ENCODE results near the gene PGP. TPM values are rescaled to one million over a fixed set of nuclear protein-coding genes. Genes with fewer than 3 reads are reported as not detected.
A peak's percentile ranks its signal among the peaks of the same experiment; 100 is the strongest.

The PGP gene
- polyA plus RNA-seq, 2 of the 4 experiments (the other 2 are of a cell fraction): 13.9 to 33.7 TPM

- H3K4me2 ChIP-seq: peak overlapping the region; percentile 50; the same call in 2 of the 3 replicates
These were observed 12.3 kb upstream of the PGP start for GRCh38 chr16:2226918-2227317.

GRCh38 chr16:2226245-2226793 lies 11.7 kb upstream of the PGP start:
- CTCF ChIA-PET: interaction anchor here (0.7 to 3.8 kb wide), 6 partner anchors 14 to 275 kb away, joined by 3 to 20 read pairs (median 4); partner anchors contain the start of gene ECI1
- Histone ChIP-seq H3K4me3 (no peak overlapping the region), H3K27ac (peak overlapping the region in 1 of 2 experiments; percentile 49; a peak in 3 of 6 replicates), H3K4me2 (peak overlapping the region; percentile 50), H3K9me3 (no peaks in the 10 kb centered on the region), H3K4me1 (peaks cover 25% of the 10 kb centered on the region)
- 34% methylated on average over 9 of the region's 9 CpGs for WGBS (ENCODE audit: missing lambda C conversion rate)
- FAIRE-seq: no peak
- DNase-seq (ENCODE audit: low read depth in 1 of 2, low spot score in 1 of 2): no peak
- ATAC-seq: no peak
- POLR2A ChIA-PET: interaction anchor here (0.5 to 1.1 kb wide), 3 partner anchors 11 to 71 kb away, joined by 3 to 5 read pairs (median 3); partner anchors contain the start of gene TRAF7
- TF ChIP-seq CTCF (IDR thresholded peaks at IDR 0.05) (no peak), MYC (IDR thresholded peaks at IDR 0.05; ENCODE audit: borderline replicate concordance, low read length) (no peak), HES2 (IDR thresholded peaks at IDR 0.05) (no peak), ATOH8 (CRISPR knock-in tag; IDR thresholded peaks at IDR 0.05; ENCODE audit: low read depth) (no peak), REST (IDR thresholded peaks at IDR 0.05) (no peak), ZC3H11A (IDR thresholded peaks at IDR 0.05) (no peak), HOXA7 (CRISPR knock-in tag; IDR thresholded peaks at IDR 0.05) (no peak), RAD21 (conservative IDR thresholded peaks at IDR 0.05 in 1 of 2, IDR thresholded peaks at IDR 0.05 in 1 of 2) (no peak), FOSL2 (IDR thresholded peaks at IDR 0.05) (no peak), FOSL2 (CRISPR knock-in tag; IDR thresholded peaks at IDR 0.05) (no peak), ZFP36 (IDR thresholded peaks at IDR 0.05; ENCODE audit: borderline replicate concordance, partially characterized antibody) (no peak), CHD2 (IDR thresholded peaks at IDR 0.05; ENCODE audit: low read length, partially characterized antibody) (no peak), HEYL (CRISPR knock-in tag; IDR thresholded peaks at IDR 0.05) (no peak), NPAS2 (CRISPR knock-in tag; IDR thresholded peaks at IDR 0.05; ENCODE audit: borderline replicate concordance) (no peak), SREBF2 (IDR thresholded peaks at IDR 0.05) (no peak), GATA3 (IDR thresholded peaks at IDR 0.05; ENCODE audit: borderline replicate concordance) (no peak), TP53 (CRISPR knock-in tag; IDR thresholded peaks at IDR 0.05) (no peak), FOSB (CRISPR knock-in tag; IDR thresholded peaks at IDR 0.05) (no peak), TFCP2L1 (CRISPR knock-in tag; IDR thresholded peaks at IDR 0.05) (no peak), HOXB13 (CRISPR knock-in tag; IDR thresholded peaks at IDR 0.05; ENCODE audit: low read depth) (no peak)

More at GRCh38 chr16:2226918-2227317, 12.3 kb upstream of the PGP start:
- no peak overlapping the region for H3K4me3 ChIP-seq
- WGBS (ENCODE audit: missing lambda C conversion rate): 87% methylated on average over 6 of the region's 6 CpGs
- TF ChIP-seq SREBF2 (IDR thresholded peaks at IDR 0.05) (no peak), HDAC2 (IDR thresholded peaks at IDR 0.05) (no peak), E2F6 (IDR thresholded peaks at IDR 0.05; ENCODE audit: borderline replicate concordance, low read depth) (no peak), MAFK (IDR thresholded peaks at IDR 0.05; ENCODE audit: partially characterized antibody) (no peak), TFCP2L1 (CRISPR knock-in tag; IDR thresholded peaks at IDR 0.05) (no peak), RFX5 (IDR thresholded peaks at IDR 0.05) (no peak), EHF (CRISPR knock-in tag; IDR thresholded peaks at IDR 0.05) (no peak), RCOR1 (IDR thresholded peaks at IDR 0.05; ENCODE audit: low read depth, low read length) (no peak), NFE2L2 (conservative IDR thresholded peaks at IDR 0.05; ENCODE audit: low read length) (no peak)
- peak overlapping the region in 1 of 2 experiments; percentile 32; a peak in 1 of 6 replicates for H3K27ac ChIP-seq
- ChIA-PET CTCF (interaction anchor here (0.7 to 3.8 kb wide), 6 partner anchors 15 to 274 kb away, joined by 3 to 20 read pairs (median 4); partner anchors contain the start of gene ECI1), POLR2A (interaction anchor here (0.5 to 1.1 kb wide), 2 partner anchors 31 to 71 kb away, joined by 3 to 5 read pairs; partner anchors contain the start of gene TRAF7)
- no peak for ATAC-seq
- no peak for FAIRE-seq
- no peaks in the 10 kb centered on the region for H3K9me3 ChIP-seq
- H3K4me1 ChIP-seq: peaks cover 25% of the 10 kb centered on the region
- no peak for DNase-seq (ENCODE audit: low read depth in 1 of 2, low spot score in 1 of 2)
